K562 (cell line): ENCODE measurements around the gene CLPSL1. TPM values are rescaled to one million over a fixed set of nuclear protein-coding genes. Genes with fewer than 3 reads are reported as not detected.

Experiments used
- ATF7 ChIP-seq: fragments of 450-650 bp; IDR thresholded peaks from 2 replicates; pipeline ENCODE4 v1.7.1; 2014; ENCODE audit warnings: mild to moderate bottlenecking, moderate library complexity
- CBX3 ChIP-seq, 2 experiments: IDR thresholded peaks; 1 replicate in 1 of 2; 2 replicates in 1 of 2; pipeline ENCODE4 v1.6.1; 2012; ENCODE audit warnings: inconsistent platforms in 2 of 2, low read length in 2 of 2, borderline replicate concordance in 1 of 2, control low read depth in 1 of 2
- DMBX1 ChIP-seq: fragments of 250-450 bp; sonication (Bioruptor Pico); IDR thresholded peaks from 2 replicates; pipeline ENCODE4 v1.8.0; 2022; ENCODE audit warnings: inconsistent platforms, mild to moderate bottlenecking, moderate library complexity, borderline replicate concordance
- ETV5 ChIP-seq: sonication (generic); formaldehyde crosslinking; IDR thresholded peaks from 2 replicates; pipeline ENCODE4 v1.4.0; 2020; ENCODE audit warnings: low read depth, mild to moderate bottlenecking, missing genetic modification reagents
- MAFK ChIP-seq: IDR thresholded peaks from 2 replicates; pipeline ENCODE4 v1.6.1; 2011; ENCODE audit warnings: low read length, improper control_type of control experiment
- PTBP1 ChIP-seq: fragments of 200-400 bp; formaldehyde crosslinking; IDR thresholded peaks from 2 replicates; pipeline ENCODE4 v1.6.1; 2017; ENCODE audit warnings: low read depth, low read length
- SIN3B ChIP-seq: fragments of 450-650 bp; IDR thresholded peaks from 2 replicates; pipeline ENCODE4 v1.6.1; 2017; ENCODE audit warnings: low read depth, mild to moderate bottlenecking, moderate library complexity
- ZBED1 ChIP-seq: IDR thresholded peaks from 2 replicates; pipeline ENCODE4 v1.6.1; 2014
- ZNF175 ChIP-seq: fragments of 200-800 bp; sonication (Bioruptor generic); IDR thresholded peaks from 2 replicates; pipeline ENCODE4 v1.6.1; 2016; ENCODE audit warnings: low read depth, mild to moderate bottlenecking, missing genetic modification characterization, missing compliant biosample characterization
- ZNF696 ChIP-seq: fragments of 250-450 bp; sonication (Bioruptor Pico); conservative IDR thresholded peaks from 2 replicates; pipeline ENCODE4 v1.4.0; 2020; ENCODE audit warnings: mild to moderate bottlenecking, moderate library complexity
- ZNF79 ChIP-seq: fragments of 250-450 bp; sonication (Bioruptor Pico); IDR thresholded peaks from 2 replicates; pipeline ENCODE4 v1.4.0; 2020; ENCODE audit warnings: low read depth, mild to moderate bottlenecking, moderate library complexity
- polyA plus RNA-seq, 8 experiments: library from polyadenylated mRNA; depleted of rRNA in 4 of 8; stranded (reverse) in 5 of 8; unstranded in 3 of 8; fragments of >200 nt; fragmentation: Nextera tagmentation in 2 of 8; fragmentation: Illumina TruSeq in 1 of 8; extraction: Ambion mirVana in 2 of 8; extraction: Trizol in 1 of 8; gene quantifications; 2 replicates each; pipeline versions ENCODE4 v1.2.1 to v1.2.3, GENCODE V29; 2011 to 2014; ENCODE audit warnings: inconsistent platforms in 1 of 8, missing spikeins in 1 of 8
- total RNA-seq, 7 experiments: library from RNA; depleted of rRNA in 6 of 7; stranded (reverse); fragments of >200 nt in 6 of 7; fragmentation: Illumina TruSeq in 2 of 7; extraction: Trizol in 2 of 7; gene quantifications; 2 replicates each; pipeline versions ENCODE4 v1.2.1 to v1.2.3, GENCODE V29; 2011 to 2021; ENCODE audit warnings: low replicate concordance in 1 of 7
- TF ChIP-seq, protein P1 (sequence below), 3 experiments: fragments of 200-800 bp in 1 of 3; fragments of 250-450 bp in 1 of 3; fragments of 450-650 bp in 1 of 3; sonication (Bioruptor Pico) in 1 of 3; sonication (Bioruptor generic) in 1 of 3; formaldehyde crosslinking in 1 of 3; IDR thresholded peaks; 2 replicates each; pipeline versions ENCODE4 v1.6.1 to v1.8.0; 2016 to 2022; ENCODE audit warnings: mild to moderate bottlenecking in 2 of 3, missing genetic modification characterization in 2 of 3, missing compliant biosample characterization in 1 of 3, moderate library complexity in 1 of 3
- TF ChIP-seq, protein P2 (sequence below): fragments of 250-450 bp; sonication (Bioruptor Pico); IDR thresholded peaks from 2 replicates; pipeline ENCODE4 v1.6.1; 2021; ENCODE audit warnings: mild to moderate bottlenecking
- TF ChIP-seq, protein P3 (sequence below), 2 experiments: fragments of 250-450 bp in 1 of 2; fragments of 450-650 bp in 1 of 2; sonication (Bioruptor Pico) in 1 of 2; IDR thresholded peaks; 2 replicates each; pipeline versions ENCODE4 v1.6.1 to v1.8.0; 2016 to 2021; ENCODE audit warnings: mild to moderate bottlenecking in 2 of 2, moderate library complexity in 2 of 2, missing compliant biosample characterization in 1 of 2, missing genetic modification characterization in 1 of 2
- TF ChIP-seq, protein P4 (sequence below): sonication (generic); formaldehyde crosslinking; IDR thresholded peaks from 2 replicates; pipeline ENCODE4 v1.8.0; 2022; ENCODE audit warnings: mild to moderate bottlenecking, missing genetic modification reagents, borderline replicate concordance
- TF ChIP-seq, protein P5 (sequence below): sonication (generic); formaldehyde crosslinking; IDR thresholded peaks from 2 replicates; pipeline ENCODE4 v1.8.0; 2023; ENCODE audit warnings: mild to moderate bottlenecking, missing genetic modification reagents

CLPSL1 gene
- total and polyA plus RNA-seq, 9 of the 15 experiments (the other 6 are each of a cell fraction or from before 2014, with no cell fraction given) = not detected

DNA sequence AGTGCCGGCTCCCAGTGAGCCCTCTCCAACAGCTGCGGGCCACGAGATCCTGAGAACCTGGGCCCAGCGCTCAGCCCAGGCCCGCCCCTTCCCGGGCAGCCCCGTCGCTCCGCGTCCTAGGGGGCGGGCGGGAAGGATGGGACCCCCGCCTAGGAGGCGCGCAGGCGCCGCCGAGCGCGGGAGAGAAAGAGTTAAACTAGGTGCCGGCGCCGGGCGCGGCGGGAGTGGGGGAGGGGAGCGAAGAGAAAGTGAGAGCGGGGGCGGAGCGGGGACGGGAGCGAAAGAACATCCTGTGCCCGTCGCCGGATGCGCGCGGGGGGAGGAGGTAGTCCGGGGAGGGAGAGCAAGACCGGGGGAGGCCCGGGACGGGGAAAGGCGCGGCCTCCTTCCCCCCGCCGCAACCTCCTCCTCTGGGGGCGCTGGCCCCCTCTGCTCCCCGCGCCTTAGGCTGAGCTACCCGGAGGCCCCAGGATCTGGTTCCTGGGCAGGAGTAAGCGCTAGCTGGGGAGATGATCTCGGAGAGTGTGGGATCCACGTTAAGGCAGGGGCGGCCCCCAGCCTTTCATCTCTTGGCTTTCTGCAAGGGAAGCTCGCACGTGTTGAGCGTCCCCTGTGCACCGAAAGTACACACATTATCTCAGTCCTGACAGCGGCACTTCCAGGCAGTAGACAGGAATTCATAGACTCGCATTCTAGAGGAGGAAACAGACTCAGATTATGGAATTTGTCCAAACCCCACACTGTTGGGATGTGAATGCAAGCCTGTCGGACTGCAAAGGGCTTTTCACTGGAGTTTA, 48.9 kb upstream of the CLPSL1 start (continued):
- no peak for TF ChIP-seq PTBP1
- TF ChIP-seq, protein P1, sequence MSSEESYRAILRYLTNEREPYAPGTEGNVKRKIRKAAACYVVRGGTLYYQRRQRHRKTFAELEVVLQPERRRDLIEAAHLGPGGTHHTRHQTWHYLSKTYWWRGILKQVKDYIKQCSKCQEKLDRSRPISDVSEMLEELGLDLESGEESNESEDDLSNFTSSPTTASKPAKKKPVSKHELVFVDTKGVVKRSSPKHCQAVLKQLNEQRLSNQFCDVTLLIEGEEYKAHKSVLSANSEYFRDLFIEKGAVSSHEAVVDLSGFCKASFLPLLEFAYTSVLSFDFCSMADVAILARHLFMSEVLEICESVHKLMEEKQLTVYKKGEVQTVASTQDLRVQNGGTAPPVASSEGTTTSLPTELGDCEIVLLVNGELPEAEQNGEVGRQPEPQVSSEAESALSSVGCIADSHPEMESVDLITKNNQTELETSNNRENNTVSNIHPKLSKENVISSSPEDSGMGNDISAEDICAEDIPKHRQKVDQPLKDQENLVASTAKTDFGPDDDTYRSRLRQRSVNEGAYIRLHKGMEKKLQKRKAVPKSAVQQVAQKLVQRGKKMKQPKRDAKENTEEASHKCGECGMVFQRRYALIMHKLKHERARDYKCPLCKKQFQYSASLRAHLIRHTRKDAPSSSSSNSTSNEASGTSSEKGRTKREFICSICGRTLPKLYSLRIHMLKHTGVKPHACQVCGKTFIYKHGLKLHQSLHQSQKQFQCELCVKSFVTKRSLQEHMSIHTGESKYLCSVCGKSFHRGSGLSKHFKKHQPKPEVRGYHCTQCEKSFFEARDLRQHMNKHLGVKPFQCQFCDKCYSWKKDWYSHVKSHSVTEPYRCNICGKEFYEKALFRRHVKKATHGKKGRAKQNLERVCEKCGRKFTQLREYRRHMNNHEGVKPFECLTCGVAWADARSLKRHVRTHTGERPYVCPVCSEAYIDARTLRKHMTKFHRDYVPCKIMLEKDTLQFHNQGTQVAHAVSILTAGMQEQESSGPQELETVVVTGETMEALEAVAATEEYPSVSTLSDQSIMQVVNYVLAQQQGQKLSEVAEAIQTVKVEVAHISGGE (CRISPR knock-in tag; IDR thresholded peaks at IDR 0.05) = peak in 2 of 3 experiments; percentile 24 to 87; a peak in 3 of 6 replicates
- no peak for TF ChIP-seq DMBX1 (CRISPR knock-in tag)
- peak; percentile 83 for TF ChIP-seq ETV5 (CRISPR knock-in tag)
- no peak for TF ChIP-seq SIN3B
- TF ChIP-seq ZBED1 = no peak
- TF ChIP-seq, protein P2, sequence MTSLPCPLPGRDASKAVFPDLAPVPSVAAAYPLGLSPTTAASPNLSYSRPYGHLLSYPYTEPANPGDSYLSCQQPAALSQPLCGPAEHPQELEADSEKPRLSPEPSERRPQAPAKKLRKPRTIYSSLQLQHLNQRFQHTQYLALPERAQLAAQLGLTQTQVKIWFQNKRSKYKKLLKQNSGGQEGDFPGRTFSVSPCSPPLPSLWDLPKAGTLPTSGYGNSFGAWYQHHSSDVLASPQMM (CRISPR knock-in tag) = no peak
- peak; percentile 44 for TF ChIP-seq ATF7
- no peak for TF ChIP-seq ZNF696 (CRISPR knock-in tag)
- TF ChIP-seq, protein P3, sequence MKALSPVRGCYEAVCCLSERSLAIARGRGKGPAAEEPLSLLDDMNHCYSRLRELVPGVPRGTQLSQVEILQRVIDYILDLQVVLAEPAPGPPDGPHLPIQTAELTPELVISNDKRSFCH (CRISPR knock-in tag; IDR thresholded peaks at IDR 0.05) = no peak
- TF ChIP-seq, protein P3 (tag; IDR thresholded peaks at IDR 0.05) = peak; percentile 34; the same call in 1 of the 2 replicates
- TF ChIP-seq, protein P4, sequence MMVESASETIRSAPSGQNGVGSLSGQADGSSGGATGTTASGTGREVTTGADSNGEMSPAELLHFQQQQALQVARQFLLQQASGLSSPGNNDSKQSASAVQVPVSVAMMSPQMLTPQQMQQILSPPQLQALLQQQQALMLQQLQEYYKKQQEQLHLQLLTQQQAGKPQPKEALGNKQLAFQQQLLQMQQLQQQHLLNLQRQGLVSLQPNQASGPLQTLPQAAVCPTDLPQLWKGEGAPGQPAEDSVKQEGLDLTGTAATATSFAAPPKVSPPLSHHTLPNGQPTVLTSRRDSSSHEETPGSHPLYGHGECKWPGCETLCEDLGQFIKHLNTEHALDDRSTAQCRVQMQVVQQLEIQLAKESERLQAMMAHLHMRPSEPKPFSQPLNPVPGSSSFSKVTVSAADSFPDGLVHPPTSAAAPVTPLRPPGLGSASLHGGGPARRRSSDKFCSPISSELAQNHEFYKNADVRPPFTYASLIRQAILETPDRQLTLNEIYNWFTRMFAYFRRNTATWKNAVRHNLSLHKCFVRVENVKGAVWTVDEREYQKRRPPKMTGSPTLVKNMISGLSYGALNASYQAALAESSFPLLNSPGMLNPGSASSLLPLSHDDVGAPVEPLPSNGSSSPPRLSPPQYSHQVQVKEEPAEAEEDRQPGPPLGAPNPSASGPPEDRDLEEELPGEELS (CRISPR knock-in tag) = no peak
- TF ChIP-seq MAFK = no peak
- TF ChIP-seq CBX3 (IDR thresholded peaks at IDR 0.05; ENCODE audit: borderline replicate concordance in 1 of 2, low read length in 2 of 2) = no peak; a peak in 2 of 3 replicates
- TF ChIP-seq ZNF175 (CRISPR knock-in tag) = peak; percentile 58; the same call in 1 of the 2 replicates
- TF ChIP-seq, protein P5, sequence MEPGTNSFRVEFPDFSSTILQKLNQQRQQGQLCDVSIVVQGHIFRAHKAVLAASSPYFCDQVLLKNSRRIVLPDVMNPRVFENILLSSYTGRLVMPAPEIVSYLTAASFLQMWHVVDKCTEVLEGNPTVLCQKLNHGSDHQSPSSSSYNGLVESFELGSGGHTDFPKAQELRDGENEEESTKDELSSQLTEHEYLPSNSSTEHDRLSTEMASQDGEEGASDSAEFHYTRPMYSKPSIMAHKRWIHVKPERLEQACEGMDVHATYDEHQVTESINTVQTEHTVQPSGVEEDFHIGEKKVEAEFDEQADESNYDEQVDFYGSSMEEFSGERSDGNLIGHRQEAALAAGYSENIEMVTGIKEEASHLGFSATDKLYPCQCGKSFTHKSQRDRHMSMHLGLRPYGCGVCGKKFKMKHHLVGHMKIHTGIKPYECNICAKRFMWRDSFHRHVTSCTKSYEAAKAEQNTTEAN (CRISPR knock-in tag) = no peak
- TF ChIP-seq ZNF79 (CRISPR knock-in tag) = no peak
